Transverse colon (tissue), 4 donors: Measurements from ENCODE around the gene MUC6. TPM values are rescaled to one million over a fixed set of nuclear protein-coding genes. Genes with fewer than 3 reads are reported as not detected.

Experiments
- DNase-seq: peaks from one replicate; pipeline ENCODE4 v3.0.0-alpha.2; 2019
- H3K27ac ChIP-seq, 4 donors: fragments of 200-600 bp; sonication (generic); 2 replicates each; pipeline ENCODE4 v1.5.1; 2016 to 2018; ENCODE audit warnings: inconsistent platforms in 4 of 4
- H3K27me3 ChIP-seq: fragments of 200-600 bp; sonication (generic); 2 replicates; pipeline ENCODE4 v1.5.1; 2017; ENCODE audit warnings: inconsistent platforms
- H3K36me3 ChIP-seq, 4 donors: fragments of 200-600 bp; sonication (generic); 2 replicates each; pipeline ENCODE4 v1.5.1; 2017 to 2019; ENCODE audit warnings: inconsistent platforms in 4 of 4
- H3K4me1 ChIP-seq, 4 donors: fragments of 200-600 bp; sonication (generic); 2 replicates each; pipeline ENCODE4 v1.5.1; 2017 to 2020; ENCODE audit warnings: inconsistent platforms in 4 of 4
- H3K4me3 ChIP-seq, 4 donors: fragments of 200-600 bp; sonication (generic); 1 replicate in 1 of 4; 2 replicates in 3 of 4; pipeline versions ENCODE4 v1.5.1 to v1.6.1; 2017 to 2019; ENCODE audit warnings: inconsistent platforms in 4 of 4
- H3K9me3 ChIP-seq, 2 donors: fragments of 200-600 bp; sonication (generic); 2 replicates each; pipeline ENCODE4 v1.5.1; 2017 to 2019; ENCODE audit warnings: inconsistent platforms in 2 of 2
- CTCF ChIP-seq, 5 experiments: fragments of 200-600 bp in 3 of 5; fragments of 450-650 bp in 2 of 5; sonication (generic) in 3 of 5; IDR thresholded peaks; 1 replicate in 2 of 5; 2 replicates in 3 of 5; pipeline ENCODE4 v1.5.1; 2016 to 2017; ENCODE audit warnings: antibody characterized with exemption in 5 of 5, inconsistent platforms in 3 of 5, mild to moderate bottlenecking in 2 of 5, moderate library complexity in 1 of 5
- EP300 ChIP-seq: sonication (generic); formaldehyde crosslinking; IDR thresholded peaks from one replicate; pipeline ENCODE4 v1.6.1; 2017; ENCODE audit warnings: antibody characterized with exemption, low read depth
- POLR2A ChIP-seq: fragments of 450-650 bp; IDR thresholded peaks from one replicate; pipeline ENCODE4 v1.6.1; 2016; ENCODE audit warnings: antibody characterized with exemption, mild to moderate bottlenecking, moderate library complexity
- POLR2AphosphoS5 ChIP-seq, 3 donors: sonication (generic); formaldehyde crosslinking; IDR thresholded peaks; one replicate each; pipeline ENCODE4 v1.6.1; 2016; ENCODE audit warnings: antibody characterized with exemption in 3 of 3
- WGBS, 2 donors: methylation state at CpG; one replicate each; pipeline ENCODE4 v1.1.5; 2018; ENCODE audit warnings: low coverage in 1 of 2; 5-methylcytosine and 5-hydroxymethylcytosine counted together
- in situ Hi-C, 4 donors: fragments of 200-750 bp; cut with MboI; loops; one replicate each; pipeline versions ENCODE4 v1.15.0 to v1.15.1; 2017; ENCODE audit warnings: low sequenced_read_pairs in 3 of 4, low pct_ligation_motif_present in 1 of 4, low pct_unique_long_range_greater_than_20kb in 1 of 4
- intact Hi-C: fragments of 100-400 bp; cut with DNase I; formaldehyde crosslinking; loops from one replicate; pipeline ENCODE4 v1.15.1; 2023; ENCODE audit warnings: low total_unique reads
- total RNA-seq, 4 donors: library from RNA; depleted of rRNA; stranded (reverse); fragments of >200 nt; gene quantifications; one replicate each; pipeline ENCODE4 v1.1.0, GENCODE V29; 2016

MUC6 gene
- total RNA-seq, 4 donors from 2014 or later, result not detected

GRCh38 chr11:1015064-1015463, 21.5 kb downstream of the MUC6 start:
- H3K27ac ChIP-seq, result no peak overlapping the region
- no peaks in the 10 kb centered on the region for H3K9me3 ChIP-seq
- intact Hi-C loops, result no loop called here
- H3K27me3 ChIP-seq, result no peaks in the 10 kb centered on the region
- WGBS, 2 donors, result 86% methylated on average over 7 of the region's 7 CpGs; no CpG with 5 or more reads in 1 of the 2 donors
- in situ Hi-C loops, result no loop called here
- DNase-seq, result no peak
- no peak overlapping the region for H3K4me3 ChIP-seq
- H3K4me1 ChIP-seq, result no peaks in the 10 kb centered on the region
- TF ChIP-seq POLR2A, result no peak
- no peak for TF ChIP-seq CTCF (IDR thresholded peaks at IDR 0.05)
- TF ChIP-seq POLR2AphosphoS5 (IDR thresholded peaks at IDR 0.05), result no peak
- no peak for TF ChIP-seq EP300
- peaks cover 0 to 21% (median 10%) of the 10 kb centered on the region in 4 donors for H3K36me3 ChIP-seq

DNA sequence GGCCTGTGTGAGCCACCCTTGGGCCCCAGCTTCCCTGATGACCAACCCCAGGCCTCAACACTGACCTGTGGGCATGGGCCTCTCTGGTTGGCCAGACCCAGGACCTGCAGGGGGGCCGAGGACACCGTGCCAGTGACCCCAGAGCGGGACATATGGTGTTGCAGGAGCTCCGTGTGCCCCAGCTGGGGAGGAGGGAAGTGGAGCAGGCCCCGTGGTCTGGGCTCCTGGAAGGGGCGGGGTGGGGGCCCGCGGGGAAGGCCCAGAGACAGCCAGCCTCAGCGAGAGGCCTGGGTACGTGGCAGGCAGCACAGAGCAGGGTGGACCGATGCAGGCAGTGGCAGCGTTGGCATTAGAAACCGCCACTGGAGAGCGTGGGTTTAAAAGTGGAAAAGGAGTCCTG, 22.2 kb downstream of the MUC6 start:
- H3K9me3 ChIP-seq, result no peaks in the 10 kb centered on the region
- in situ Hi-C loops, result no loop called here
- no peak overlapping the region for H3K4me3 ChIP-seq
- no peaks in the 10 kb centered on the region for H3K4me1 ChIP-seq
- no peaks in the 10 kb centered on the region for H3K27me3 ChIP-seq
- H3K27ac ChIP-seq, result no peak overlapping the region
- peaks cover 0 to 29% (median 11%) of the 10 kb centered on the region in 4 donors for H3K36me3 ChIP-seq
- WGBS, 2 donors, result 91% methylated on average over 14 of the region's 14 CpGs; no CpG with 5 or more reads in 1 of the 2 donors
- no peak for TF ChIP-seq POLR2A
- no peak for TF ChIP-seq EP300
- intact Hi-C loops, result no loop called here
- no peak for DNase-seq

DNA sequence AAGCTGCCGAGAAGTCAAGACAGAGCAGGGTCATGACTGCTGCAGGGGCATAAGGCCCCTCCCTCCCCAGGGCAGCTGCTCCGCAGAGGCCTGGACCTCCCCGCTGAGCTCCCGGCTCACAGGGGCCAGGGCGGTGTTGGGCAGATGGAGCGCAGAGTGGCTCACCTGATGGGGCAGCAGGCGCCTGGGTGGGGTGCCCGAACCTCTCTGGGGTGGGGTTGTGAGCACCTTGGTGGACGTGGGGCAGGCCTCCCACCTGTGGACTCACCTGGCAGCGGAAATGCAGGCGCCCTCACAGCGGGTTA, 22.9 kb downstream of the MUC6 start:
- H3K36me3 ChIP-seq, result peaks cover 0 to 34% (median 11%) of the 10 kb centered on the region in 4 donors
- no peak for DNase-seq
- in situ Hi-C loops, result no loop called here
- H3K4me1 ChIP-seq, result no peaks in the 10 kb centered on the region
- H3K4me3 ChIP-seq, result no peak overlapping the region
- TF ChIP-seq EP300 (no peak), POLR2AphosphoS5 (IDR thresholded peaks at IDR 0.05) (no peak), CTCF (IDR thresholded peaks at IDR 0.05) (no peak), POLR2A (no peak)
- intact Hi-C loops, result no loop called here
- no peak overlapping the region for H3K27ac ChIP-seq
- H3K9me3 ChIP-seq, result no peaks in the 10 kb centered on the region
- no peaks in the 10 kb centered on the region for H3K27me3 ChIP-seq
- WGBS, 2 donors, result 96% methylated on average over 12 of the region's 12 CpGs; no CpG with 5 or more reads in 1 of the 2 donors

- 86% methylated on average over 28 of the region's 28 CpGs; no CpG with 5 or more reads in 1 of the 2 donors for whole genome bisulfite sequencing, 2 donors
- no peaks in the 10 kb centered on the region for H3K27me3 ChIP-seq
- TF ChIP-seq POLR2A (no peak), POLR2AphosphoS5 (IDR thresholded peaks at IDR 0.05) (no peak), EP300 (no peak), CTCF (IDR thresholded peaks at IDR 0.05) (no peak)
- H3K27ac ChIP-seq, result no peak overlapping the region
- peaks cover 0 to 40% (median 14%) of the 10 kb centered on the region in 4 donors for H3K36me3 ChIP-seq
- intact Hi-C loops (no loop called here), in situ Hi-C loops (no loop called here)
- no peaks in the 10 kb centered on the region for H3K4me1 ChIP-seq
- no peak overlapping the region for H3K4me3 ChIP-seq
- no peak for DNase-seq
- no peaks in the 10 kb centered on the region for H3K9me3 ChIP-seq
These were observed 23.5 kb downstream of the MUC6 start for GRCh38 chr11:1012740-1013630.
